Measurements from ENCODE around the gene DPH6.
"Not testable (repeated sequence)": the region's sequence is repeated elsewhere in the genome, so short reads cannot be mapped to it uniquely, and the experiment has no call there.

The DPH6 gene

DNA sequence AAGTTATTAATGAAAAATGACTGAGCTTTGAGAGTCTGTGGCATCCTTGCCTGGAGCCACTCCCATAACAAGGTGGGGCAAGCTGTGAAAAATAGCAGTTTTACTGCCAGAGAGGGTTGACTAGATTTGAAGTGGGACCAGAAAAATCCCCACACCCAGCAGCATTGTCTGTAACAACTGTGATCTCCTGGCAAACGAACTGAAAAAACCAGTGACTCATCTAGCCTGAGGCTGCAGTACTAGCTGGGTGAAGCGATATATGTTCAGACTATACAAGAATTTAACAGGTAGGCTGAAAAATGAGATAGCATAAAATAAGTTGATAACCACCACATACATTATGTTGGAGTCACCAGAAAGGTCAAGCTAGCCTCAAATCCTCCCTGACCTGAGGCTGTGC, 64.0 kb downstream of the DPH6 start:
- peak in 1 of 2 donors; percentile 1 for DNase-seq

DNA sequence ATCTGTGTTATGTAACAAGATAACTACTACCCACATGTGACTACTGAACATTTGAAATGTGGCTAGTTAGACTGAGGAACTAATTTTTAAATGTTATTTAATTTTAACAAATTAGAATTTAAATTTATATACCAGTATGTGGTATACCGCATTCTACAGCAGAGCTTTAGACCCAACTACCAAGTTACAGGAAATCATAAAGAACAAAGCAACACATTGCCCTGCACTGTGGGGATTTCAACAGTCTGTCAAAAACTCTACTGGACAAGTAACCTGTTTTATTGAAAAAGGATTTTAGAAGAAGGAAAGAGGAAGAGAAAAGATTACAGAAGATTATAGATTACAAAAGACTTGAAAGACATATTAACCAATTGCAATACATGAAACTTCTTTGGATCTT, 64.9 kb downstream of the DPH6 start:
- DNase-seq: no peak

DNA sequence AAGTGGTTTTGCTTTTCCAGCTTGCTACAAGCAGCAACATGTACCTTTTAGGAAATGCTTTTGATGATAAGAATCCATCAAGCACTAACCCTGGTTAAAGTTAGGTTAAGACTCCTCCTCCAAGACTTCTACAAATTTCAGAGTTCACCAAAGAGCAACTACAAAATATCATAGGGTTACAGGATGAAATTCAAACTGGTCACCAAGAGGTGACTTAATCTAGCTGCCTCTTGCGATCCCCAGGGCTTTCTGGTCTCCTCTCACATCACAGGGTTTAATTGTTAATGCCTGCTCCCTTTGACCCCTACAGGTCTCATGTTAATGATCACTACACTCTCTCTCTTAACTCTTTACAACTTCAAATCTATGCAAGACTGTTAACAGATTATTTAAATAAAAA, 66.5 kb downstream of the DPH6 start:
- no peak for DNase-seq

DNA sequence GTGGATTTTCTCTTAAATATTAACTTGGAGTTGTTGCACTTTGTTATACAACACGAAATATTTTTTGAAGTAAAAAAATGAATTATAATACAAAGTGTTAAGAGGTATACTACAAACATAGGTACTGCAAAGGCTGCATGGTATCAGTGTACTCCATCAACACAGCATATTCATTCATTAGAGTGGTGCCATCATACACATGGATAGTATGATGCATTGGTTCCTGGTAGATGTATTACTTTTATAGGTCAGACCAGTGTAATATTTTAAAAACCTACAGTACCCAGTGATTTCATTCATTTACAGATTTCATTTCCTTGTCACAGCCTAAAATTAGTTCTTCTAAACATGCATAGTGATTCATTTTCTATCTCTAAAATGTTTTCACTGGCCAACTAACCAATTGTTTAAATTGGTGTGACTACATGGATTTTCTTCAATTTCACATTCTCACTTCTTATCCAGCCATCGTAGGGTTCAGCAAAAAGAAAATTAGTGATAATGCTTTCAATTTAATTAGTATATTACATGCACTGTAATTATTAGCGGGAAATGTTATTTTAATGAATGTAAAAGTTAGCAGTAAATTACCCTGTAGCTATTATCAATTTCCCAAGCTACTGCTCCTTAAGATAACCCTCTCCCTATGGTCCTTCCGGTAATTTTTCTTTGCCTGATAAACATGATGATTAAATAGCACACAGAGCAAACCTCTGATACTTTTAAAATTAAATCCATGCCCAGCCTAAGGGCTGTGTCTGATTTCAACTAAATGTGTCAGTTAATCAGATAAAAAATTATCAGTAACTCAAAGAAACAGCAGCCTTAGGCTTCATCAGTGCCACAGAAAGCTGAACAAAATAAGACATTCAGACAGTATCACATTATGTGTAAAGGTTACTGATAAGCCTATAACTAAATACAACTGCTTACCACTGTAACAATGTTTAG, 68.4 kb downstream of the DPH6 start:
- no peak for DNase-seq

DNA sequence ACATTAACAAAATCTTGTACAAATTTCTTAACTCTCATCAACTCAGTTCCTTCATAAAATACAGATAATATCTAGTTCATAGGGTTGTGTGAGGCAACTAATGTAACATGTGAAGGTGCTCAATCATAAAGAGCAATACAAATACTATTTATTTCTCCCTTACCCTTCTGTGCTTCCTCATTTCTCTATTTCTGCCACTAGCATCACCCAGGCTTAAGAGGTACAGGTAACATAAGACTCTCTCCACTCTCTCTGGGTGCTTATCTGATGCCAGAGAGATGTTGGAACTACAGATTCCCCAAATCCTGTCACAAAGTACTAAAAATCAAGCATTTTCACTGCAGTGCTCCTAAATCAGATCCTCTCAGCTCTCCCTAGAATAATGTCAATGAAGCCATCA, 74.9 kb downstream of the DPH6 start:
- DNase-seq: no peak

DNA sequence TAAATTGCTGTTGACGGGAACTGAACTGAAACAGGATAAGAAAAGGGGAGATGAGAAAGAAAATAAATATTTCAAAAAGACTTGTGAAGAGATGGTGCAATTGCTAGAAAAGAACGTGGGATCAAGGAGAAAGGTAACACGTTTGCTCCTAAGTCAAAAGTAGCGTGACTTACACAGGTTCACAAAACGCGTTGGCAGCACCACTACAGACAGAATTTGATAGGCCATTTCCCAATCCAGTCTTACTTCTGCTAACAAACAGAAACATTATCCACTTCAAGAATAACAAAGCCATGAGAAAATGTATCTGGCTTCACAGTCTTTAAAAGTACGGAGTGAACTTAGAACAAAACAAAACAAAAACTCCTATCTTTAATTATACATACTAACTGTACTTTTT, 75.5 kb downstream of the DPH6 start:
- DNase-seq: no peak

DNA sequence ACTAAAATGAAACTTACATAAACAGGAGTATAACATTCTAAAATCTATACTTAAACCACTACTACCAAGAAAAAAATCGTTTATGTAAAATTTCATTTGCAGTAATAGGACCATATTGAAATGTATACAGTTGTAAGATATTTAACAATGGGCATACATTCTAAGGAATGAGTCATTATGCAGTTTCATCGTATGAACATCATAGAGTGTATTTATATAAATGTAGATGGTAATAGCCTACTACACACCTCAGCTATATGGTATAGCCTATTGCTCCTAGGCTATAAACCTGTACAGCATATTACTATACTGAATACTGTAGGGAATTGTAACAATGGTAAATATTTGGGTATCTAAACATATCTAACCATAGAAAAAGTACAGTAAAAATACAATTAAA, 79.5 kb downstream of the DPH6 start:
- no peak for DNase-seq

DNA sequence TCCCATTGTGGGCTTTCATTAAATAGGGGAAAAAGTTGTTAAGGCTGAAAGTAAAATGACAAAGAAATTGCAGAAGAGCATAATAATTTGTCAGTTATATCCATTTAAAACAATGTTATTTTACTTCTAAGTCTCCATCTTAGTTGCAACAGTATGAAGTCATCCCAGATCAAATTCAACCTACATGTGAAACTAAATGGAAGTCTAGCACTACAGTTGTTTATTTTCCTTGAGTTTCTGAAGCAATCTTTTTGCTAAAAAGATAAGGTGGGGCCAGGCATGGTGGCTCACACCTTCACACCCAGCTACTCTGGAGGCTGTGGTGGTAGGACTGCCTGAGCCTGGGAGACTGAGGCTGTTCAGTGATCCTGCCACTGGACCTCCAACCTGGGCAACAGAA, 80.2 kb downstream of the DPH6 start:
- no peak for DNase-seq

DNA sequence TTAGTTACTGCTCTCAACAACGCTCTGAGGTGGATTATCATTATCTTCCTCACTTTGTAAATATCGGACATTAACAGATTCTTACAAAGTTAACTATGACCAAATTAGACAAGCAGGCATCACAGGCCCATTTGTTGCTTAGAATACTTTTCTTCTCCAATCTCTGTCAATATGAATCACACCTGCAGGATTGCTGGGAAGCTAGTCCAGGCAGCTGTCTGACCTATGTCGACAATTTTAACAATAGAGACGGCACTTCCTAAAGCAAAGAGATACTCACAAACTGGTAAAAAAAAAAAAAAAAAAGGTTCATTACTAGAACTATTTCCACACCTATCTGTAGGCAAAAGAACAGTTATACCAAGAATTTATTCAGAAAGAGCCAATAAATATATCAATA, 85.3 kb downstream of the DPH6 start:
- no peak for DNase-seq

DNA sequence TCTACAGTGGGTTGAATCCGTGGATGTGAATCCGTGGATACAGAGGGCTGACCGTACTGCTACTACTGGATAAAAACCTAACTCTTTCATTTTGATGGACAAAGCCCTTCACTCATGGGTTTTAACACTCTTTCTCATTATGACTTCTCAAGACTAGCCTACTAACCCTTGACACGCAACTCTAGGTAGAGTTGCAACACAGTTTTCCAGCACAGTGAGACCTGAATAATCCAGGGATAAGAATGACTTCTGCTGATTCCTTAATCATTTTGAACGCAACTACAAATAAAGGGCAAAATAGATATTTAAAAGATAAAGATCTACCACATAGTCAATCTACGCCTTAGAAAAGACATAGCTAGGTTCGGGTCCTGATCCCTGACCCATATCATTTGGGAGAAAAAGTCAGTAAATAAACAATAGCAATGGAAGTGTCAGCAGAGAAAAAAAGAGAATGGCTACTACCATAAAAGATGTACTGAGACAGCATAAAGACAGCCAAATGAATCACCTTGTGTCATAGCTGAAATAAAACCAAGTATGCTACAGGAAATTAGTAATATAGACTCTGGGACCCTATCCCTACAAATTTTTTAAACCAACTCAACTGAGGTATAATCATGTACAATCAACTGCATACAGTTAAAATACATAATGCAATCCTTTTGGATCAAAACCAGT, 87.6 kb downstream of the DPH6 start:
- no peak for DNase-seq

DNA sequence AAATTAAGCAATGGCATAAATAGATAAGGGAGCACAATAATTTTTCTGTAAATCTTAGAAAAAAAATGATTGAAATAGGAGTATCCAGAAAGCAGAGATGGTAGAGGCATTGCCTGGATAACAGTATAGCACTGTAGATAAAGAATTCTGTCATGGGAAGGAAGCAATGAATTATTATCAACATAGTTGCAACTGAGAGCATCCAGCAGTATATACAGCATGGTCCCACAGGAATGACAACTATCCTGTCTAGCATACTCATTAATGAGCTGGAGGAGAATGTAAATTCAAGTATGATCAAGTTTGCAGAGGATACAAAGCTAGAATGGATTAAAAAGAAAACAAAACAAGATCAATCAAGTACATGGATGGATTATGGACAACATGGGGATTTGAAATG, 90.8 kb downstream of the DPH6 start:
- DNase-seq: no peak

DNA sequence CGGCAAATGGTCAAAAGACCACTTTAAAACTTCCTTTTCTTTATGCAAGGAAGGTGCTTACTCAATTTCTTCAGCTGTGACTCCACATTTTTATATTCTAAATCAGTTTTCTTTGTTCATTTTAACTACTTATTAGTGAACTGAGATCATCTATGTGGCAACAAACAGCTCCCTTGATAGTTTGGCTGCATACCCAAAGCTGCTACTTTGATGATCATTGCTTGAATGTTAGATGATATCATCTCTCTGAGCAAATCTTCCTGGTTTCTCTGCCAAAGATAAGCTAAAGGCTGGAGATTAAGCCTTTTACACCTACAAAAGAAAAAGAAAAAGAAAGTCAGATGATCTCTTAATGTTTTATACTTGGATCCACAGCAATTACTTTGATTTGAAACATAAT, 95.5 kb downstream of the DPH6 start:
- DNase-seq: no peak

DNA sequence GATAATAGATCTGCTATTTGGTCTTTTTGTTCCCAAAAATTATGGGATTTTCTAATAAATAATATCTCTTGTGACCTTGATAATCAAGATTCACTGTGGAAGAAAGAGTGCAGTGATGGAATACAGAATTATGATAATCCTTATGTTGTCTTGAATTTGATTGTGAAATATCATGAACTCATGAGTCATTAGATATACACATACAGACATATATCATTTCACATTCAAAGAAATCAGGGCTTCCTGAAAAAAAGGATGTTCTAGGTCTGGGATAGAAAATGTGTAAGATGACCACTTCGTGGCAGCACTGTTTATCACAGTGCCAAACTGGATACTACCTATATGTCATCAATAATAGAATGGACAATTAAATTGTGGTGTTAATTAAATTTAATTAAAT, 97.7 kb downstream of the DPH6 start:
- DNase-seq: no peak

DNA sequence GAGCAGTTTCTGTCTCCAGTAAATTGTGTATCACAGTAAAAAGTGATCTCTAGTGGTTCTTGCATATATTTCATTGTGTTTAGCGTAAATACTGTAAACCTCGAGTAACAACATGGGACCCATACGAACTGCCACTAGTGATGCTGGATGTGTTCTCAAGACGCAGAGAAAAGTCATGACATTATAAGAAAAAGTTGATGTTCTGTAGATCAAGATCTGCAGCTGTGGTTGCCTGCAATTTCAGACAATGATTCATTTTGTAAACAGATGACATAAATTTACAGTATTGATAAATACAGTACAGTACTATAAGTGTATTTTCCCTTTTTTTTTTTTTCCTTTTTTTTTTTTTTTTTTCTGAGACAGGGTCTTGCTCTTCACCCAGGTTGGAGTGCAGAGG, 100.1 kb downstream of the DPH6 start:
- no peak for DNase-seq

DNA sequence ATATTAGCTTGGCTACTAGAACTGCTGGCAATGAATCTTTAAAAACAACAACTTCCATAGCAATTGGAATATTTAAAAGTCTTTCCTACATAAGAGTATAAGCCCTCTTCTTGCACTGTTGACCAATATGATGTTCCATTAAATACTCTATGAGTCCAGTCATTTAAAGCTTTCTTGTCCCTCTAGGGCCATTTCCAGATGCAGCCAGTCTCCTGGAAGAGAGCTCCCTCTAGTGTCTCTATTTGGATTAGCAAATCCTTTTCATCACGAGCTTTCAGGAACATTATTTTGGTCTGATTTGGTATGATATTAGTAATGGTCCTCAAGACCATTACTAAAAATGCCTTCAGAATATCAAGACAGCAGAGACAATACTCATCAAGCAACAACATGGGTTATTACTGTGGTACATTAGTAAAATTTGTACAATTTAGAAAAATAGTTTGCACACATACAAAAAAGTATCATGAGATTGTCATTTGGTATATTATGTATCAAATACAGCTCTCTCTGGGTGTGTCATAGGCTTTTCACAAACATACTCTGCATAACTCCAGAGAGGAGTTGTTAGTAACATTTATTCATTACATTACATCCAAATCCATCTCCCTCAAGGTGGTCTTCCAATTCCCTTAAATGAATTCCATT, 101.3 kb downstream of the DPH6 start:
- DNase-seq: peak in 1 of 2 donors; percentile 20

DNA sequence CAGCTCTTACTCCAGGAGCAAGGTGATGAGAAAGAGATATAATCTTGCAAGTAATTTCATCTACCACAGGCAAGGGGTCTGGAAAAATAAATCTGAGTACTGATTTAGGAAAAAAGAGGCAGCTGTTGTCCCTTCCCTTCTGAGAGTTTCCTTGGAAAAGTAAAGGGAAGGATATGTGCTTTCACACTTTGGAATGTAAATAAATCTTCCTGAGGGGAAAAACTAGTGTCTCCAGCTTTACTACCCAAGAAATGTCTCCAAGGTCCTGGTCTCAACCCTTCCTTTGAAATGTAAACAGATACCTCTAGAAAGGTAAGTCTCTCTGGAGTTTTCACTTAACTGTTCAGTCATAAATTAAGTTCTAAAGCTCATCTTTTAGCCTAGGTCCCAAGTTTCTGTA, 102.6 kb downstream of the DPH6 start:
- no peak for DNase-seq

DNA sequence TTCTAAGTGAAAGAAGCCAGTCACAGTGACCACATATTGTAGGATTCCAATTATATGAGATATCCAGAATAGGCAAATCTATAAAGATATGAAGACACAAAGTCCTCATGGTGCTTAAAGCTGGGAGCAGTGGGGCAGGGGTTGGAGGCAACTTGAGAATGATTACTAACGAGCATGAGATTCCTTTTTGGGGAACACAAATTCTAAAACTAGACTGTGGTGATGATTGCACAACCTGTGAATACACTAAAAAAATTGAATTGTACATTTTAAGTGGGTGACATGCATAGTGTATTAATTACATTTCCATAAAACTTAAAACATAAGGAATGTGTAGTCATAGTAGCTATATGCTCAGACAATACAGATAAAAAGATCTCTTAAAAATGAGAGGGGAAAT, 103.2 kb downstream of the DPH6 start:
- DNase-seq: no peak

DNA sequence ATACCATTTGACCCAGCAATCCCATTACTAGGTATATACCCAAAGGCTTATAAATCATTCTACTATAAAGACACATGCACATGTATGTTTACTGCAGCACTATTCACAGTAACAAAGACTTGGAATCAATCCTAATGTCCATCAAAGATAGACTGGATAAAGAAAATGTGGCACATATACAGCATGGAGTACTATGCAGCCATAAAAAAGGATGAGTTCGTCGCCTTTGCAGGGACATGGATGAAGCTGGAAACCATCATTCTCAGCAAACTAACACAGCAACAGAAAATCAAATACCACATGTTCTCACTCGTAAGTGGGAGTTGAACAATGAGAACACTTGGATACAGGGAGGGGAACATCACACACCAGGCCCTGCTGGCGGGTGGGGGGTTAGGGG, 104.7 kb downstream of the DPH6 start:
- not testable (repeated sequence) for DNase-seq

DNA sequence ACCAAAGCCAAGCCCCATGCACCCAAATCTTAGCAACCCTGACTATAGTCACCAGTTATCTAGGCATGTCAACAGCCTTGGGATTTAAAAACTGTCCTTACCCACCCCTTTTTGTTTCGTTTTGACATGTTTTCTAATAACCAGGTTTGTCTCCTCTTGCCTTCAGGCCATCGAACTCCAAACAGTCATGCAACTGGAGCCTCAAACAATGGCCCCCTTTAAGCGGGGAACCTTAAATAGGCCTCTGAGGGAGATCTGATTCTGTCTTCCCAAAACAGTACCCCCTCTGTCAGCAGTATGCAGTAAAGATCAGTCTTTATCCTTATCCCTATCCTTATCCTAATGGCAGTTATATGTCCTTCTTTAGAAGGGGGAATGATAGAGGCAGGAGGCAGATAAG, 105.7 kb downstream of the DPH6 start:
- DNase-seq: no peak

DNA sequence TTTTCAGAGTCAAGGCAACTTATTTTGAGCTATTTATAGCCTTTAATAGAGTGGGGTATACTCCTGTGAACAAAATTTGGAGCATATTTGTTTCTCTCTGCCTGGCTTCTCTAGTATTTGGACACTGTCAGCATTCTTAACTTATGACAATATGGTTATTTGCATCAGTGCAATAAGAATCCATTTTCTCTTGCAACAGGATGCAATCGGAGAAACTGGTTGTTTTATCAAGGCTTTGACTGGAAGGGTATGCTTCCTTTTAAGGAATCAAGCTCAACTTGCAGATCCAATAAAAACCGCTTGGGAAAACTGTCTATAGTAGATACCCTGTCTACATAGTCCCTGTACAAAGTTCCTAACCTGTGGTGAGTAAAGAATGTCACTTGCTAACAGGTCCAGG, 106.7 kb downstream of the DPH6 start:
- no peak for DNase-seq

DNA sequence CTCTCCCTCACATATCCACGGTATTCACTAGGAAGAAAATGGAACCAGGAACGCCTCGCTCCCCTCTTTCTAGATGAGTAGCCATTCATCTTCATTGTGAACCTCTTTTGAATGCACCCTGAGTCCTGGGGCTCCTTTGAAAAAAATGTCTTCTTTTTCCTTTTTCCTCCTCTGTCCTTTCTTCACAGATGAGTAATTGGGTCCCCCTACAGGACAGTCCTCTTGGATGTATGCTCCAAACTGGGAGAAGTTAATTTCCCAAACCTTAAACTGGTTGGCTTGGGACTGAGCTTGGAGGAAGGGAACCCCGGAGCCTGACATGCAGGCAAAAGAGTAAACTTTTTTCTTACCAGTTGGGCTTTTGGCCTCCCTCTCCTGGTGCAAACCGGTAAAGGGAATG, 108.8 kb downstream of the DPH6 start:
- DNase-seq: no peak

DNA sequence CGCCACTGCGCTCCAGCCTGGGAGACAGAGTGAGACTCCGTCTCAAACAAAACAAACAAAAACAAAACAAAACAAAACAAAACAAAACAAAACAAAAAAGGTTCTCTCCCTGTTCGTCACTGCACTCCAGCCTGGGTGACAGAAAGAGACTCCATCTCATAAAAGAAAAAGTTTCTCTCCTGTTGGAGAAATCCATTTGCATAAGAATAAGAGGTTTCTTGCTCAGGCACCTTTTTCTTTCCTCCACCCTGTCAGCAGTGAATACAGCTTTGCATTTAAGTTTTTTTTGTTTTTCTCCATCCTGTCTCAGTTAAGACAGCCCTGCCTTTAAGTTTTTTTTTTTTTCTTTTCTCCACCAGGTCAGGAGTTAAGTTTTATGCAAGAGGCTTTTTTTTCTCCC, 109.5 kb downstream of the DPH6 start:
- DNase-seq: no peak

DNA sequence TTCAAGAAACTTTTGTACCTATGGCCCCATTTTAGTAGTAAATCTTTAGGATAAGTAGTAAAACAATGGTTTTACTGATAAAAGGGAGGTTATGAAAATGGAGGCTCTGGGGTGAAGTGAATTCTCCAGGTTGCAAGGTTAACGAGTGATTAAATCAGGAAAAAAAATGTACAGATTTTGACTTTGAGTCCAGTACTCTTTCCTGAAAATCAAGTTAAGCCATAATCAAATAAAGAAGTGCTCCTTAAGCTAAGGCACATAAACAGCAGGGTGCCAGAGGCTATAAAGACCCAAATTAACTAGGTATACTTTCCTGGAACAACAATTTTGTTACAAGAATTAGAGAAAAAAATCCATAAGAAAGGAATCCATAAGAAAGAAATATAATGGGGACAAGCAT, 114.7 kb downstream of the DPH6 start:
- no peak for DNase-seq

DNA sequence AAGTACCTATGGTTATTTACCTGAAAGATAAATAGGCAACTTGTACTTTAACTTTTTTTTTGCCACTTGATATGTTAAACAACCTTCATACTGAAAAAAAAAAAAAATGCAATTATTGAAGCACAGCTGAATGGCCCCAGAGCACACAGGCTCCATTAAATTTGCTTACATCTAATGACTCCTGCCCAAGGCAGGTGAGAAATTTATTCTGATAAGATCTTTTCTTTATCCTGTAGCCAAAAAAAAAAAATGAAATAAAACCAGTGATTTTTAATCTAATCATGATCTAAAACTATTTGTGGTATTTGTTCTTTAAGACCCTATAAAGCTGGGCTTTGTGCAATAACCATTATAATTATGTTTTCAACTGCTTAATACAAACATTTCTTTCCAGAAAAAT, 115.7 kb downstream of the DPH6 start:
- DNase-seq: no peak

Measured in CD4-positive, alpha-beta T cell treated with Interleukin-4 for 1 hour (primary cell).